Activated T-helper 9 cell treated with anti-CD3 and anti-CD28 coated beads, Interleukin-2, amount 50 U/mL, for 16 hours (primary cell): ENCODE data around the gene CHURC1.
A peak's percentile ranks its signal among the peaks of the same experiment; 100 is the strongest.

ENCODE experiments used
- DNase-seq: peaks from one replicate; pipeline ENCODE4 v3.0.0-alpha.2; 2020; ENCODE audit warnings: low read depth

The CHURC1 gene

GRCh38 chr14:64914237-64915028 is at the start of gene CHURC1:
TSS of gene CHURC1 (plus strand) at chr14:64914455. CDS start at chr14:64914496, 41 bp downstream.
- peak; percentile 93 for DNase-seq

GRCh38 chr14:64865109-64865508 is 49.1 kb upstream of the CHURC1 start:
- no peak for DNase-seq

- DNase-seq: no peak
Observed at GRCh38 chr14:64865992-64866391, 48.3 kb upstream of the CHURC1 start.

- no peak for DNase-seq
Observed at GRCh38 chr14:64867182-64867581, 47.1 kb upstream of the CHURC1 start.

- DNase-seq: no peak
Observed at GRCh38 chr14:64868379-64868778, 45.9 kb upstream of the CHURC1 start.

- DNase-seq: no peak
Observed at GRCh38 chr14:64868841-64869240, 45.4 kb upstream of the CHURC1 start.

GRCh38 chr14:64870160-64870559 is 44.1 kb upstream of the CHURC1 start:
- no peak for DNase-seq

GRCh38 chr14:64871344-64871743 is 42.9 kb upstream of the CHURC1 start:
- no peak for DNase-seq

GRCh38 chr14:64873506-64874219 is 40.6 kb upstream of the CHURC1 start:
- DNase-seq: no peak

- no peak for DNase-seq
Observed at GRCh38 chr14:64875350-64875749, 38.9 kb upstream of the CHURC1 start.

- no peak for DNase-seq
Observed at GRCh38 chr14:64877846-64878245, 36.4 kb upstream of the CHURC1 start.

- no peak for DNase-seq
Observed at GRCh38 chr14:64878837-64879634, 35.2 kb upstream of the CHURC1 start.

- peak; percentile 54 for DNase-seq
Observed at GRCh38 chr14:64879635-64880220, 34.5 kb upstream of the CHURC1 start, which contains the start of gene SPTB. TSS of gene SPTB (minus strand) at chr14:64879907. CDS start at chr14:64823094, 56,813 bp downstream.

- DNase-seq: peak; percentile 40
Observed at GRCh38 chr14:64880221-64881121, 33.8 kb upstream of the CHURC1 start.

- DNase-seq: no peak
Observed at GRCh38 chr14:64885559-64885958, 28.7 kb upstream of the CHURC1 start.

- no peak for DNase-seq
Observed at GRCh38 chr14:64889352-64889751, 24.9 kb upstream of the CHURC1 start.

- DNase-seq: no peak
Observed at GRCh38 chr14:64891173-64891838, 22.9 kb upstream of the CHURC1 start.

- no peak for DNase-seq
Observed at GRCh38 chr14:64891839-64892375, 22.3 kb upstream of the CHURC1 start.

- DNase-seq: no peak
Observed at GRCh38 chr14:64899958-64900357, 14.3 kb upstream of the CHURC1 start.

GRCh38 chr14:64906022-64906421 is 8.2 kb upstream of the CHURC1 start:
- no peak for DNase-seq
